Liver (tissue), 9 donors: ENCODE data around the gene MARCHF6. TPM values are rescaled to one million over a fixed set of nuclear protein-coding genes. Genes with fewer than 3 reads are reported as not detected.

Experiments
- DNase-seq: peaks from one replicate; pipeline ENCODE4 v3.0.0-alpha.2; 2017; ENCODE audit warnings: low spot score
- H3K27ac ChIP-seq, 2 donors: one replicate each; pipeline ENCODE4 v1.7.0; 2013; ENCODE audit warnings: inconsistent platforms in 2 of 2, low read length in 2 of 2, control low read depth in 1 of 2, low read depth in 1 of 2, mild to moderate bottlenecking in 1 of 2
- H3K27me3 ChIP-seq, 4 donors: one replicate each; pipeline versions ENCODE4 v1.6.1 to v1.7.0; 2013; ENCODE audit warnings: low read length in 3 of 4, inconsistent platforms in 1 of 4, mild to moderate bottlenecking in 1 of 4, moderate library complexity in 1 of 4; ENCODE audit not compliant: control insufficient read depth in 4 of 4, insufficient read depth in 4 of 4
- H3K36me3 ChIP-seq, 4 donors: one replicate each; pipeline versions ENCODE4 v1.6.1 to v1.7.0; 2013; ENCODE audit warnings: low read length in 3 of 4, mild to moderate bottlenecking in 3 of 4, low read depth in 1 of 4, moderate library complexity in 1 of 4; ENCODE audit not compliant: control insufficient read depth in 4 of 4, insufficient read depth in 3 of 4
- H3K4me1 ChIP-seq, 4 donors: one replicate each; pipeline versions ENCODE4 v1.6.1 to v1.7.0; 2013; ENCODE audit warnings: low read length in 3 of 4, mild to moderate bottlenecking in 3 of 4, moderate library complexity in 1 of 4; ENCODE audit not compliant: control insufficient read depth in 4 of 4, insufficient read depth in 4 of 4
- H3K4me3 ChIP-seq, 3 donors: one replicate each; pipeline versions ENCODE4 v1.6.1 to v1.7.0; 2013; ENCODE audit warnings: low read length in 3 of 3, control low read depth in 1 of 3, low read depth in 1 of 3, mild to moderate bottlenecking in 1 of 3
- H3K9ac ChIP-seq, 2 donors: one replicate each; pipeline ENCODE4 v1.7.0; 2013; ENCODE audit warnings: low read length in 2 of 2, mild to moderate bottlenecking in 2 of 2, moderate library complexity in 2 of 2, control low read depth in 1 of 2, low read depth in 1 of 2
- H3K9me3 ChIP-seq, 4 donors: one replicate each; pipeline versions ENCODE4 v1.6.1 to v1.7.0; 2013; ENCODE audit warnings: low read length in 3 of 4; ENCODE audit not compliant: control insufficient read depth in 4 of 4
- ATF3 ChIP-seq: IDR thresholded peaks from 2 replicates; pipeline ENCODE4 v1.6.1; 2016; ENCODE audit warnings: antibody characterized with exemption
- CTCF ChIP-seq: fragments of 150-350 bp; IDR thresholded peaks from 2 replicates; pipeline ENCODE4 v1.5.1; 2017; ENCODE audit warnings: improper control_type of control experiment, low read depth, low read length; ENCODE audit not compliant: missing input control
- EGR1 ChIP-seq, 2 donors: IDR thresholded peaks; 2 replicates each; pipeline ENCODE4 v1.6.1; 2016 to 2018; ENCODE audit warnings: antibody characterized with exemption in 2 of 2, low read depth in 2 of 2
- FOXA1 ChIP-seq: IDR thresholded peaks from 2 replicates; pipeline ENCODE4 v1.6.1; 2016; ENCODE audit warnings: antibody characterized with exemption
- FOXA2 ChIP-seq: IDR thresholded peaks from 2 replicates; pipeline ENCODE4 v1.6.1; 2016; ENCODE audit warnings: antibody characterized with exemption
- GABPA ChIP-seq, 2 donors: IDR thresholded peaks in 1 of 2; conservative IDR thresholded peaks in 1 of 2; 2 replicates each; pipeline ENCODE4 v1.6.1; 2016; ENCODE audit warnings: antibody characterized with exemption in 2 of 2, mild to moderate bottlenecking in 1 of 2, moderate library complexity in 1 of 2
- HNF4A ChIP-seq, 2 donors: conservative IDR thresholded peaks; 2 replicates each; pipeline ENCODE4 v1.6.1; 2016; ENCODE audit warnings: antibody characterized with exemption in 2 of 2, mild to moderate bottlenecking in 2 of 2
- HNF4G ChIP-seq: IDR thresholded peaks from 2 replicates; pipeline ENCODE4 v1.6.1; 2016; ENCODE audit warnings: antibody characterized with exemption
- JUND ChIP-seq, 2 donors: IDR thresholded peaks; 2 replicates each; pipeline ENCODE4 v1.6.1; 2016; ENCODE audit warnings: antibody characterized with exemption in 2 of 2
- MAX ChIP-seq: IDR thresholded peaks from 2 replicates; pipeline ENCODE4 v1.6.1; 2016; ENCODE audit warnings: antibody characterized with exemption
- NR2F2 ChIP-seq: IDR thresholded peaks from 2 replicates; pipeline ENCODE4 v1.6.1; 2016; ENCODE audit warnings: antibody characterized with exemption
- RAD21 ChIP-seq, 2 donors: IDR thresholded peaks; 2 replicates each; pipeline ENCODE4 v1.6.1; 2016; ENCODE audit warnings: antibody characterized with exemption in 2 of 2, mild to moderate bottlenecking in 2 of 2
- RXRA ChIP-seq, 2 donors: IDR thresholded peaks; 2 replicates each; pipeline ENCODE4 v1.6.1; 2017 to 2018; ENCODE audit warnings: antibody characterized with exemption in 2 of 2, mild to moderate bottlenecking in 1 of 2
- SP1 ChIP-seq: IDR thresholded peaks from 2 replicates; pipeline ENCODE4 v1.6.1; 2018; ENCODE audit warnings: antibody characterized with exemption, mild to moderate bottlenecking
- TAF1 ChIP-seq: conservative IDR thresholded peaks from 2 replicates; pipeline ENCODE4 v1.6.1; 2016; ENCODE audit warnings: antibody characterized with exemption, mild to moderate bottlenecking
- YY1 ChIP-seq: IDR thresholded peaks from 2 replicates; pipeline ENCODE4 v1.6.1; 2016; ENCODE audit warnings: antibody characterized with exemption, mild to moderate bottlenecking
- WGBS: extraction: QIAGEN DNeasy Blood & Tissue Kit; methylation state at CpG from one replicate; pipeline ENCODE4 v1.1.7; 2013; 5-methylcytosine and 5-hydroxymethylcytosine counted together
- polyA plus RNA-seq, 2 donors: library from polyadenylated mRNA; stranded (reverse) in 1 of 2; unstranded in 1 of 2; fragments of 200-250 nt in 1 of 2; fragments of >200 nt in 1 of 2; fragmentation: Nextera tagmentation in 1 of 2; extraction: Ambion mirVana in 1 of 2; gene quantifications; one replicate each; pipeline versions ENCODE4 v1.2.1 to v1.2.3, GENCODE V29; 2013 to 2015
- total RNA-seq, 2 donors: library from RNA; depleted of rRNA; stranded (reverse); fragments of >200 nt; gene quantifications; one replicate each; pipeline ENCODE4 v1.2.3, GENCODE V29; 2014
- TF ChIP-seq, protein P1 (sequence below): IDR thresholded peaks from 2 replicates; pipeline ENCODE4 v1.6.1; 2016; ENCODE audit warnings: antibody characterized with exemption
- TF ChIP-seq, protein P2 (sequence below): IDR thresholded peaks from 2 replicates; pipeline ENCODE4 v1.6.1; 2016; ENCODE audit warnings: antibody characterized with exemption, mild to moderate bottlenecking
- donor health status: healthy.
- donor health status: healthy.
- donor health status: healthy.
- donor health status: healthy.
- donor health status: healthy.

The MARCHF6 gene
- total and polyA plus RNA-seq, 4 donors, result 20.6 to 77.7 (median 62.4) TPM

GRCh38 chr5:10328323-10328722, 25.2 kb upstream of the MARCHF6 start:
- Histone ChIP-seq H3K27me3 (no peaks in the 10 kb centered on the region), H3K4me3 (no peak overlapping the region), H3K36me3 (no peaks in the 10 kb centered on the region), H3K9ac (no peak overlapping the region), H3K9me3 (no peaks in the 10 kb centered on the region), H3K27ac (no peak overlapping the region), H3K4me1 (peaks cover 14 to 37% (median 33%) of the 10 kb centered on the region in 4 donors)
- WGBS, result 91% methylated on average over 5 of the region's 5 CpGs
- TF ChIP-seq YY1 (no peak), FOXA2 (no peak), ATF3 (no peak), RXRA (IDR thresholded peaks at IDR 0.05) (no peak), TAF1 (no peak), EGR1 (IDR thresholded peaks at IDR 0.05; ENCODE audit: low read depth in 2 of 2) (no peak), CTCF (no peak), SP1 (no peak), FOXA1 (no peak), JUND (IDR thresholded peaks at IDR 0.05) (no peak), GABPA (IDR thresholded peaks at IDR 0.05 in 1 of 2, conservative IDR thresholded peaks at IDR 0.05 in 1 of 2) (no peak), MAX (no peak), RAD21 (IDR thresholded peaks at IDR 0.05) (no peak), HNF4G (no peak), NR2F2 (no peak)
- TF ChIP-seq, protein P1, sequence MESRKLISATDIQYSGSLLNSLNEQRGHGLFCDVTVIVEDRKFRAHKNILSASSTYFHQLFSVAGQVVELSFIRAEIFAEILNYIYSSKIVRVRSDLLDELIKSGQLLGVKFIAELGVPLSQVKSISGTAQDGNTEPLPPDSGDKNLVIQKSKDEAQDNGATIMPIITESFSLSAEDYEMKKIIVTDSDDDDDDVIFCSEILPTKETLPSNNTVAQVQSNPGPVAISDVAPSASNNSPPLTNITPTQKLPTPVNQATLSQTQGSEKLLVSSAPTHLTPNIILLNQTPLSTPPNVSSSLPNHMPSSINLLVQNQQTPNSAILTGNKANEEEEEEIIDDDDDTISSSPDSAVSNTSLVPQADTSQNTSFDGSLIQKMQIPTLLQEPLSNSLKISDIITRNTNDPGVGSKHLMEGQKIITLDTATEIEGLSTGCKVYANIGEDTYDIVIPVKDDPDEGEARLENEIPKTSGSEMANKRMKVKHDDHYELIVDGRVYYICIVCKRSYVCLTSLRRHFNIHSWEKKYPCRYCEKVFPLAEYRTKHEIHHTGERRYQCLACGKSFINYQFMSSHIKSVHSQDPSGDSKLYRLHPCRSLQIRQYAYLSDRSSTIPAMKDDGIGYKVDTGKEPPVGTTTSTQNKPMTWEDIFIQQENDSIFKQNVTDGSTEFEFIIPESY, result no peak
- TF ChIP-seq, protein P2, sequence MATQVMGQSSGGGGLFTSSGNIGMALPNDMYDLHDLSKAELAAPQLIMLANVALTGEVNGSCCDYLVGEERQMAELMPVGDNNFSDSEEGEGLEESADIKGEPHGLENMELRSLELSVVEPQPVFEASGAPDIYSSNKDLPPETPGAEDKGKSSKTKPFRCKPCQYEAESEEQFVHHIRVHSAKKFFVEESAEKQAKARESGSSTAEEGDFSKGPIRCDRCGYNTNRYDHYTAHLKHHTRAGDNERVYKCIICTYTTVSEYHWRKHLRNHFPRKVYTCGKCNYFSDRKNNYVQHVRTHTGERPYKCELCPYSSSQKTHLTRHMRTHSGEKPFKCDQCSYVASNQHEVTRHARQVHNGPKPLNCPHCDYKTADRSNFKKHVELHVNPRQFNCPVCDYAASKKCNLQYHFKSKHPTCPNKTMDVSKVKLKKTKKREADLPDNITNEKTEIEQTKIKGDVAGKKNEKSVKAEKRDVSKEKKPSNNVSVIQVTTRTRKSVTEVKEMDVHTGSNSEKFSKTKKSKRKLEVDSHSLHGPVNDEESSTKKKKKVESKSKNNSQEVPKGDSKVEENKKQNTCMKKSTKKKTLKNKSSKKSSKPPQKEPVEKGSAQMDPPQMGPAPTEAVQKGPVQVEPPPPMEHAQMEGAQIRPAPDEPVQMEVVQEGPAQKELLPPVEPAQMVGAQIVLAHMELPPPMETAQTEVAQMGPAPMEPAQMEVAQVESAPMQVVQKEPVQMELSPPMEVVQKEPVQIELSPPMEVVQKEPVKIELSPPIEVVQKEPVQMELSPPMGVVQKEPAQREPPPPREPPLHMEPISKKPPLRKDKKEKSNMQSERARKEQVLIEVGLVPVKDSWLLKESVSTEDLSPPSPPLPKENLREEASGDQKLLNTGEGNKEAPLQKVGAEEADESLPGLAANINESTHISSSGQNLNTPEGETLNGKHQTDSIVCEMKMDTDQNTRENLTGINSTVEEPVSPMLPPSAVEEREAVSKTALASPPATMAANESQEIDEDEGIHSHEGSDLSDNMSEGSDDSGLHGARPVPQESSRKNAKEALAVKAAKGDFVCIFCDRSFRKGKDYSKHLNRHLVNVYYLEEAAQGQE, result no peak
- no peak for DNase-seq

- no peaks in the 10 kb centered on the region for H3K9me3 ChIP-seq
- DNase-seq, result no peak
- no peaks in the 10 kb centered on the region for H3K27me3 ChIP-seq
- H3K9ac ChIP-seq, result no peak overlapping the region
- no peak for TF ChIP-seq TAF1
- TF ChIP-seq SP1, result no peak
- TF ChIP-seq HNF4A (conservative IDR thresholded peaks at IDR 0.05), result no peak
- TF ChIP-seq NR2F2, result no peak
- TF ChIP-seq RAD21 (IDR thresholded peaks at IDR 0.05), result no peak
- TF ChIP-seq GABPA (IDR thresholded peaks at IDR 0.05 in 1 of 2, conservative IDR thresholded peaks at IDR 0.05 in 1 of 2), result no peak
- TF ChIP-seq YY1, result no peak
- TF ChIP-seq EGR1 (IDR thresholded peaks at IDR 0.05; ENCODE audit: low read depth in 2 of 2), result no peak
- TF ChIP-seq HNF4G, result no peak
- TF ChIP-seq ATF3, result no peak
- 61% methylated on average over 2 of the region's 2 CpGs for WGBS
- peak overlapping the region; percentile 72 to 87 for H3K27ac ChIP-seq
- H3K36me3 ChIP-seq, result no peaks in the 10 kb centered on the region
- H3K4me1 ChIP-seq, result peaks cover 13 to 39% (median 32%) of the 10 kb centered on the region in 4 donors
- no peak overlapping the region for H3K4me3 ChIP-seq
Measured at GRCh38 chr5:10329446-10329819, 24.1 kb upstream of the MARCHF6 start.
